NT2/D1 (cell line): ENCODE measurements around the gene FAM53B.

ENCODE experiments used
- DNase-seq: peaks from one replicate; pipeline ENCODE4 v3.0.0-alpha.2; 2011; ENCODE audit warnings: low read depth, low spot score
- H3K27me3 ChIP-seq: 2 replicates; pipeline ENCODE4 v1.6.0; 2011; ENCODE audit warnings: mild to moderate bottlenecking; ENCODE audit not compliant: insufficient read length, insufficient read depth
- H3K36me3 ChIP-seq: 2 replicates; pipeline ENCODE4 v1.6.1; 2011; ENCODE audit warnings: mild to moderate bottlenecking, low read length, mixed read lengths; ENCODE audit not compliant: insufficient read depth, insufficient read length
- H3K4me1 ChIP-seq: 2 replicates; pipeline ENCODE4 v1.5.1; 2011; ENCODE audit not compliant: insufficient read depth, insufficient read length
- H3K4me3 ChIP-seq: 2 replicates; pipeline ENCODE4 v1.5.1; 2011; ENCODE audit warnings: low read depth; ENCODE audit not compliant: insufficient read length
- H3K9ac ChIP-seq: 2 replicates; pipeline ENCODE4 v1.6.0; 2011; ENCODE audit warnings: low read depth; ENCODE audit not compliant: insufficient read length
- H3K9me3 ChIP-seq: 2 replicates; pipeline ENCODE4 v1.5.1; 2011; ENCODE audit warnings: mild to moderate bottlenecking, low read length; ENCODE audit not compliant: insufficient read depth
- SUZ12 ChIP-seq: IDR thresholded peaks from 2 replicates; pipeline ENCODE4 v1.6.1; 2011; ENCODE audit not compliant: insufficient read length, insufficient read depth; ENCODE audit errors: extremely low read depth
- YY1 ChIP-seq: IDR thresholded peaks from 2 replicates; pipeline ENCODE4 v1.6.1; 2011; ENCODE audit not compliant: insufficient read length, insufficient read depth
- ZNF274 ChIP-seq: IDR thresholded peaks from 2 replicates; pipeline ENCODE4 v1.6.1; 2011; ENCODE audit warnings: mild to moderate bottlenecking, low read depth, low read length

Gene FAM53B

GRCh38 chr10:124572751-124573150 lies 171.4 kb downstream of the FAM53B start:
- Histone ChIP-seq H3K9me3 (no peaks in the 10 kb centered on the region), H3K36me3 (no peaks in the 10 kb centered on the region), H3K4me1 (peaks cover 8% of the 10 kb centered on the region), H3K9ac (no peak overlapping the region), H3K27me3 (no peaks in the 10 kb centered on the region), H3K4me3 (no peak overlapping the region)
- TF ChIP-seq ZNF274 = no peak
- TF ChIP-seq SUZ12 = no peak
- no peak for TF ChIP-seq YY1
- DNase-seq = no peak

- H3K4me1 ChIP-seq = peaks cover 8% of the 10 kb centered on the region
- no peaks in the 10 kb centered on the region for H3K36me3 ChIP-seq
- TF ChIP-seq SUZ12 = no peak
- no peak for TF ChIP-seq YY1
- no peak for TF ChIP-seq ZNF274
- no peak overlapping the region for H3K9ac ChIP-seq
- H3K9me3 ChIP-seq = no peaks in the 10 kb centered on the region
- DNase-seq = no peak
- H3K27me3 ChIP-seq = no peaks in the 10 kb centered on the region
- H3K4me3 ChIP-seq = no peak overlapping the region
Observed at GRCh38 chr10:124570646-124571045, 173.5 kb downstream of the FAM53B start.

- no peak for DNase-seq
- Histone ChIP-seq H3K27me3 (no peaks in the 10 kb centered on the region), H3K4me1 (peaks cover 11% of the 10 kb centered on the region), H3K4me3 (no peak overlapping the region), H3K9me3 (no peaks in the 10 kb centered on the region), H3K9ac (no peak overlapping the region), H3K36me3 (no peaks in the 10 kb centered on the region)
- TF ChIP-seq SUZ12 = no peak
Observed at GRCh38 chr10:124569623-124570470, 174.3 kb downstream of the FAM53B start.
